ENCODE results near the gene SLC22A23.

SLC22A23 gene

GRCh38 chr6:3471711-3472110 lies 14.9 kb upstream of the SLC22A23 start:
- DNase-seq = peak; percentile 80

DNA sequence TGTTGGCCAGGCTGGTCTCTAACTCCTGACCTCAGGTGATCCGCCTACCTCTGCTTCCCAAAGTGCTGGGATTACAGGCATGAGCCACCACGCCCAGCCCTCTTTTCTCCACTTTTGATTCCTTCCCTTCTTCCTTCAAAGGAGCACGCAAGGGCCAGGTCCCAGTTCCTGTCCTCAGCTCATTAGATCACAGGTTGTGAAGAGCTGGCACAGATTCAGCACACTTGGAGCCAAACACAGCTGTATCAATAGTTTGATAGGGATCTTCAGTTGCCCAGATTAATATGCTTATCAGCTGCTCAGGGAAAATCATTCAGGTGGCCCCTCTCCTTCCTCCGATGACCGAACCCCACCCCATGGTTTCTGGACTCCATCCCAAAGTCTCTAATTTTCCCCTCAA lies 14.4 kb upstream of the SLC22A23 start:
- DNase-seq = peak; percentile 80

- no peak for DNase-seq
Observed at GRCh38 chr6:3468585-3468984, 11.7 kb upstream of the SLC22A23 start.

DNA sequence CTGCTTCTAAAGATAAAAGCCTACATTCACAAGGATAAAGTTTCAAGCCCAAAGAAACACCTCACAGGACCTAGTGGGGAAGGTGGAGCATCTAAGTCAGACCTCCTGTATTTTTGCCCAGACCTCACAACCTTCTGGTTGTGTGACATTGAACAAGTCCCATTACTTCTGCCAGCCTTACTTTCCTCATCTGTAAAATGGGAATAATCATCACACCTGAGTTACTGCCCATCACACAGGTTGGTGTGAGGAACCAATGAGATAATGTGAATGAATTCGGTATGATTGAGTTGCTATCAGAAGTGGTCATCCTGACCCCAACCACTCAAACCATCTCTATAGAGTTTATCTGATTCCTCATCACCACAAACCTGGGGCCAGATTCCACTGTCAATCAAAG lies 11.1 kb upstream of the SLC22A23 start:
- no peak for DNase-seq

DNA sequence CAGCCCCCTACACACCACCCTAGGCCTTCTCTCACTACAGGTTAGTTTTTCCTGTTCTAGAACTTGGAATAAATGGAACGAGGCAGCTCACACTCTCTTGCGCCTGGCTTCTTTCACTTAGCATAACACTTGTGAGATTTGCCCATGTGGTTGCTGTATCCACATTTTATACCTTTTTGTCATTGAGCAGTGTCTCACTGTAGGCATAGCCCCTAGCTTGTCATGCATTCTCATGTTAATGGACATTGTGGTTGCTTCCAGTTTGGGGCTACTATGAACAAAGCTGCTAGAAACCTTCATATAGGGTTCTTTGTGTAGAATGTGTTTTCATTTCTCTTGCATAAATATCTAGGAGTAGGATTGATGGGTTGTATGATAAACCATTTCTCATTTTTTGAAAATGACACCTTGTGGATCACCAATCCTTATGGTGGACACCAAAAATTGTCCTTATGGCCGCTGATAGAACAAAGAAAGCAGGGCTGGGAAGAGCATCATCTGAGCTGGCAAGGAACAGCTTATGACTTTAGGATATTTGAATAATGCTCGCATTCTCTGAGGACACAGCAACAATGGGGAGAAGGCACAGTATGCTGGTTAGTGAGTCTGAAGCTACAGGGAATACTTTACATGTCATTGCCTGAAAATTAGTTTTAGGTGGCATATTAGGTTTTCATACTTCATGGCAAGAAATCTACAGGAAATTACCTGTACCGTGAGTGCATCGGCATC lies 9.8 kb upstream of the SLC22A23 start:
- no peak for DNase-seq

- DNase-seq = no peak
Observed at GRCh38 chr6:3460253-3460652, 3.4 kb upstream of the SLC22A23 start.

- no peak for DNase-seq
Observed at GRCh38 chr6:3458706-3459421, 2.0 kb upstream of the SLC22A23 start.

DNA sequence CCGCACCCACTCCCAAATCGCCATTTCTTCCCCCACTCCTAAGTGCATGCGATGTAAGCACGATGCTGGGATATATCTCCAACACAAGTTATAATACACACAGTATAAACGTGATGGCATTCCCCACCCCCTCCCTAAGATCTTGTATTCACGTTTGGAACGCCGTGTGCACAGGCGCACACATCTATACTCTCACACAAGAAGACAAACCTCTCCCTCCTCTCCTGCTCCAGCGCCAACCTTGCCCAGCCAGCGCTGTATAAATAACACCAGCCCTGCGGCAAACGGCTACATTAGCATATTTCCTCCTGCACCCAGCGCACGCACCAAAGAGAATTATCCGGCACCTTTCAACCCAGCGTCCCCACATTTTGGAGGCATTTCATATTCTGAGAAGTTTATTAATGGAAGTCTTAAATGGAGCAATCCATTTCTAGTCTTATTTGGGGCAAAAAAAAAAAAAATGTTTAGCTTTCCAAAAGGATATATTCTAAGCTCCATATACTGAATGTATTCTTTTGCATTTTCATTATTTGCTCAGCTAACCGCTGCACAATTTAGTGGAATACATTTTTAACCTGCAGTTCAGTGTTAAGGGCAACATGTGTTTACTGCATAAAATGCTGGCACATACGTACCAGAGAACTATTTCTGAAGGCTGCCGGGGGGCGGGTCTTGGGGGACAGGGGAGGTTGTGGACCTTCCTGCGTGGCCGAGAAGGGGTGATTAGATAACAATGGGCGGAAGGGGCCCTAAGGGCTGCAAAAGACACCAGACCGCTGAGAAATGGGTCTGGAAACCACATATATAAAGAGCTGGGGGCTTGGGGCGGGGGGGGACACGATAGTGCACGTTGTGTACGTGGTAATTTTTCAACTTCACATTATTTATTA lies 1.1 kb upstream of the SLC22A23 start:
- peak; percentile 73 for DNase-seq

DNA sequence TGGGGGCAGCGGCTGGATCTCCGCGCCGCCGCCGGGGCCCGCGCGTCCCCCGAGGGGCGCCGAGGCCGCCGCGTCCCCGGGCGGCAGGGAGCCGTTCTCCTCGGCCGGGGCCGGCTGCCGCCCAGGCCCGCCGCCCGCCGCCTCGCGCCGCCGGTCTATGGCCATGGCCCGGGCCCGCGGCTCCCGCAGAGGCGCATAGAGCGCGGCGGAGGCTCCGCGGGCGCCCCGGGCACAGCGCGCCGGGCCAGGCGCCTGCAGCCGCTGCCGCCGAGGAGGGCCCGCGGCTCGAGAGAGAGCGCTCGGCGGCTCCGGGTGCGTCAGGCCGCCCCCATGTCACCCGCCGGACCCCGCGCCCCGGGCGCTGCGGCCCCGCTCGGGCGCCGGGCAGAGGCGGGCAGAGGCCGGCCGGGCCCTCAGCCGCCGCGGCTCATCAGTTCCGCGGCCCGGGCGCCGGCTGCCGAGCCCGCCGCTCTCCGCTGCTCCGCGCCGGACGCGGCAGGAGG lies 404 bp downstream of the SLC22A23 start:
- no peak for DNase-seq

DNA sequence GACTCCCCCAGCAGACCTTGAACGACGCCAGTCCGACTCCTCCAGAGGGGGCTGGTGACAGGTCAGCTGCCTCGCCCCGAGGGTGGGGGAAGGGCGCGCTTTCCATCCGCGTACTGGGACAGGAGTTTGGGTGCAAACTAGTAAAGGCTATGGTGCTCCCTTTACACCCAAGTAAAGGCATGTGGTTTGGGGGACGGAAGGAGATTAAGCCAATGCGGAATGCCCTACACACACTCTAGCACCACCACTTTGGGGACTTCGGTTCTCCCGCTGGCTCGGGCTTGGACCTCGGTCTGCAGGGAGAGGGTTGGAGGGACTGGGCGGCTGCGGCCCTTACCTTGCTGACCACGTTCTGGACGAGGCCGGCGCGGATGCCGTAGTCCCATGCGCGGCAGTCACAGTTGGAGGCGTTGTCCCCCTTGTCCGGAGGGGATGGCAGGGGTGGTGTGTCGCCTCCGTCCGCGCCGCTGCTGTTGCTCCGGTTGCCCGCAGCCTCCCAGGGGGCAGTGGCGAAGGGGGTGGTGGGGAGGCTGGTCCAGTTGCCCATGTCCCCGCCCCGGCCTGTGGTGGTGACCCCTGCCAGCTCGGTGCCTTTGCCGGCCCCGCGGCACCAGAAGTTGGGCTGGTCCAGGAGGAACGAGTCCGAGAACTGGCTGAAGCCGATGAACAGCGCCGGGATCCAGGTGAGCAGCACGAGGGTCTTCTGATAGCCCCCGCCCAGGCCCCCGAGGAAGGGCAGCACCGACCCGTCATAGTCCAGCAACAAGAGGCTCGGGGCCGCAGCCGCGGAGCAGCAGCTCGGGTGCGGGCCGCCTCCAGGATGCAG lies 1.1 kb downstream of the SLC22A23 start:
- no peak for DNase-seq

DNA sequence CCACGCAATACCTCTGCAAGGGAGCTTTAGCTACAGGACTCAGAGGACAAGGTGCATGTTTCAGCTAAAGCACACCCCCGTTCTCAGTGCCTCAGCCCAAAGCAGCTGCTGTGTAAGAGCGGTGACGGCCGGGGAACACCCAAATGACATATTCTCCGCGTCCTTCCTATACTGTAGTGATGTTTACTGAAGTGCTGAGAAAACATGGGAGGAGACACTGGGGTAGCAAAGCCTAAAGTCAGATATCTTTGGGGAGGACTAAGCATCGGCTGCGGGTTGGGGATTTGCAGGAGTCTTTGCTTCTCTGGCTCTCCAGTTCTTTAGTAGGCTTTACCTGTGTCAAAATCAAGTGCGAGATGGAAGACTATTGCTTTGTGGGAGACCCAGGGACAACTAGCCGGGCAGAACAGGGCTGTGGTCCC lies 1.7 kb downstream of the SLC22A23 start:
- DNase-seq = peak; percentile 11

DNA sequence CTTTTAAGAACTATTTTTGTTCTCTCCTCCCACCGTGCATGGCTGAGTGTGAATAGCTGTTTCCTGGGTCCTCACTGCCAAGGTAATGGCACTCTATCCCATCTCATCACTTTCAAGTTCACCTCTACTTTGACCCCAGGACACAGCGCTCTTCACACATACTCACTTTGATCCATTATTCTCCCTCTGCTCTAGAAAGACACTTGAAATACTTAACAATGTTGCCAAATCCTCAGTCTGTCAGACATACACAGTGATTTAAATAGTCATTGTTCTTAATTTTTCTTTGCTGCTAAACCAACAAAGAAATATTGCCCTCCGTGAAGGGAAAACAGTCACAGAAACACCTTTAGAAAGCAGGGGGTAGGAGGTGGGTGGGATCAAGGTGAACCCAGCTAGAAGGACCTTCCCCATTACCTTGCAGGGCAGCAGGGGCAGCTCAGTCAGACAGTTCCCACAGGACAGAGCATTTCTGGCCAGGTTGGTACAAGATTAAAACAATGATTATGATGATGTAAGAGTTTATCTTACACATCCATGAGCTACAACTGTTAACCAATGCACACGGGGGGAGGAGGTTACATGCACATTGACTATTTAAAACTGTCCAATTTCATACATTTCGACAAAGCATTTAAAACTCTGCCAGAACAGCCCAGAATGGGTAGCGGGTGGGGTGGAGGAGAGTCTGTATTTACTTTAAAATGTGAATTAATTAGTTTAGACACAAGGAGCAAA lies 2.4 kb downstream of the SLC22A23 start:
- no peak for DNase-seq

- no peak for DNase-seq
Observed at GRCh38 chr6:3453413-3454272, 3.2 kb downstream of the SLC22A23 start.

- DNase-seq = no peak
Observed at GRCh38 chr6:3451498-3451897, 5.4 kb downstream of the SLC22A23 start.

GRCh38 chr6:3450888-3451287 lies 6.0 kb downstream of the SLC22A23 start:
- no peak for DNase-seq

GRCh38 chr6:3449750-3450305 lies 7.0 kb downstream of the SLC22A23 start:
- no peak for DNase-seq

DNA sequence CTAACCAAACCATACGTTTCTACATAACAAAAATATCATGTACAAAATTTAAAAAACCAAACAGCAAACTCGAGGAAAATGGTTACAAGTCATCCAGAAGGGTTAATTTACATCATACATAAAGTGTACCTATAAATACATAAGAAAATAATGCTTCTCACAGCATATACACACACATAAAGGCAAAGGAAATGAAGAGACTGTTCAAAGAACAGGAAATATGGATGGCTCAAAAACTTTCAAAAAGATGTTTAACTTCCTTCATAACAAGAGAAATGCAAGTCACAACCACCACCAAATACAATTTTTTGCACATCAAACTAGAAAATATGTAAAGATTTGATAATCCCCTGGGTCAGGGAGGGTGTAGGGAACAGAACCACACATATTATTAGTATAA lies 7.5 kb downstream of the SLC22A23 start:
- no peak for DNase-seq

DNA sequence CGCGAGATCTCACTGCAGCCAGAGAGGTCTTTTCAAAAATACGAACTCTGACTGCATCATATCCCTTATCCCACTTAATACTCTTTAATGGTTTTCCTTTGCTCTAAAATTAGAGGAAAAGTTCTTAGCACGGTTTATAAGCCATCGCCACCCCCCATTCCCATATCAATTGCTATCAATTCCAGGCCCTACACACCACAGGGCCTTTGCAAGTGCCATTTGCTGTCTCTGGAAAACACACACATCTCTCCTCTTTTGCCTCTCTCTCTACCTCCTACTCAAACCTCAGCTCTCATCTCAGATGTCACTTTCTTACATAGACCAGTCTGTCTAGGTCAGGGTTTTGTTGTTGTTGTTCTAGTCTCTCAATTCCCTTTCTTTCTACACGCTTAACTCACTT lies 9.8 kb downstream of the SLC22A23 start:
- DNase-seq = no peak

DNA sequence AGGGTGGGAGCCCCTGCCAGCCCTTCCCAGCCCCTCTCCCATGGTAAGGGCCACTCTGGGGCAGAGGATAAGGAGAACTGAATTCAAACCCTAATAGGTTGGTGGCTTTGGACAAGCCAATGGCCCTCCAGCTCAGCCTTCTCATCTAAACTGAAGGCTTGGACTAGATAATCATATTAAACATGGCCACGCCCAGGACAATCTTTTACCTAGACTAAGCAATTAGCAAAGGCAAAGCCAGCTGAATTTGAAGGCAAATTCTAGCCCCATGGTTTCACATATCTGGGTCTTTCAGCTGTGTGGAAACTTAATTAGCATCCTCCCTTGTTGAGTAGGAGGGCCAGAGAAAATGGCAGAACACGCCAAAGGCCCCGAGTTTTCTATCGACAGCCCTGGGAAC lies 10.7 kb downstream of the SLC22A23 start:
- DNase-seq = no peak

Data from NCI-H774 (cell line).